Esophagus squamous epithelium (tissue), 4 donors: ENCODE measurements around the gene PEF1.

Experiments used
- CTCF ChIP-seq, 6 experiments: fragments of 450-650 bp in 4 of 6; fragments of 200-600 bp in 2 of 6; sonication (generic) in 2 of 6; IDR thresholded peaks; one replicate each; pipeline ENCODE4 v1.5.1; 2016 to 2019; ENCODE audit warnings: antibody characterized with exemption in 6 of 6, mild to moderate bottlenecking in 4 of 6, moderate library complexity in 4 of 6
- POLR2A ChIP-seq, 4 donors: fragments of 450-650 bp; IDR thresholded peaks; one replicate each; pipeline ENCODE4 v1.6.1; 2017; ENCODE audit warnings: antibody characterized with exemption in 4 of 4, mild to moderate bottlenecking in 4 of 4, moderate library complexity in 3 of 4

- TF ChIP-seq CTCF (IDR thresholded peaks at IDR 0.05) (no peak), POLR2A (IDR thresholded peaks at IDR 0.05) (no peak)
Observed at GRCh38 chr1:31652891-31653499, 8.3 kb upstream of the PEF1 start.
